Measurements from ENCODE around the gene TSC2.

DNA sequence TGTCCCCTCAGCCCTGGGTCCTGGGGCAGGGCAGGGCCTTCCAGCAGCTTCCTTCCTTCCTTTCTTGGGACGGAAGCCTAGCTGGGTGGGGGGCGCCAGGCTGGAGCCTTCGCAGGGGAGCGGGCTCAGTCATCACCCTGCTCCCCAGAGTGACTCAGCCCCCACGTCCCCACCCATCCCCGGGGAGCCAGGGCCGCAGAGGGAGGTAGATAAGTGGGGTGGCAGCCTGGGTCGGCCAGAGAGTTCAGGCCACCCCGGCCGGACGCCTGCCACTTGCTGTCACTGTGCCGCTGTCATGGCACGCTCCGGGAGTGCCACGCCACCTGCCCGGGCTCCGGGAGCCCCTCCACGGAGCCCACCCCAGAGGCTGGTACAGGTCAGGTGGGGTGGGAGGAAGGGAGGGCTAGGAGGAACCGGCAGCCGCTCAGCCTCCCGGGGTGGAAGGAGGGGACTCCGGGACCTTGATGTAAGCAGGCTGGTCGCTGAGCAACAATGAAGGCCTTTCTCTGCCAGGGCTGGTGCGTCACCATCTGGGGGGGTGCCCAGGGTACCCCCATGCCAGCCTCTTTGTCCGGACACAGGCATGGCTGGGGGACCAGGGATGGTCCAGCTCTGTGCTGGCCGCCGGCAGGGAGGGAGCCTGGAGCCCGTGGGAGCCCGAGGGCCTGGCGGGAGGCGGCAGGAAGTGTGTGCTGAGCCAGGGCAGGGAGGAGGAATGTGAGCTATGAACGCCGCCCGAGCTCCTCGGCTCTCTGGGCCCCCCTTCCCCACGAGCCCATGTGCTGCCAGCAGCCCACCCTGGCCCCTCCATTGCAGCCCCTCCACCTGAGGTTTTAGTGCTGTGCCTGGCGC lies 14.5 kb upstream of the TSC2 start:
- TF ChIP-seq SMC3 (conservative IDR thresholded peaks at IDR 0.05; ENCODE audit: poor library complexity) (no peak), POLR2AphosphoS5 (IDR thresholded peaks at IDR 0.05) (no peak), EZH2 (IDR thresholded peaks at IDR 0.05; ENCODE audit: borderline replicate concordance, insufficient read depth, low read length, poor library complexity, severe bottlenecking) (no peak), RAD21 (conservative IDR thresholded peaks at IDR 0.05) (no peak), TAF1 (IDR thresholded peaks at IDR 0.05; ENCODE audit: low read depth) (no peak), EP300 (conservative IDR thresholded peaks at IDR 0.05; ENCODE audit: poor library complexity, severe bottlenecking) (no peak), MXI1 (conservative IDR thresholded peaks at IDR 0.05; ENCODE audit: poor library complexity, severe bottlenecking) (no peak)
- TF ChIP-seq, protein P1, sequence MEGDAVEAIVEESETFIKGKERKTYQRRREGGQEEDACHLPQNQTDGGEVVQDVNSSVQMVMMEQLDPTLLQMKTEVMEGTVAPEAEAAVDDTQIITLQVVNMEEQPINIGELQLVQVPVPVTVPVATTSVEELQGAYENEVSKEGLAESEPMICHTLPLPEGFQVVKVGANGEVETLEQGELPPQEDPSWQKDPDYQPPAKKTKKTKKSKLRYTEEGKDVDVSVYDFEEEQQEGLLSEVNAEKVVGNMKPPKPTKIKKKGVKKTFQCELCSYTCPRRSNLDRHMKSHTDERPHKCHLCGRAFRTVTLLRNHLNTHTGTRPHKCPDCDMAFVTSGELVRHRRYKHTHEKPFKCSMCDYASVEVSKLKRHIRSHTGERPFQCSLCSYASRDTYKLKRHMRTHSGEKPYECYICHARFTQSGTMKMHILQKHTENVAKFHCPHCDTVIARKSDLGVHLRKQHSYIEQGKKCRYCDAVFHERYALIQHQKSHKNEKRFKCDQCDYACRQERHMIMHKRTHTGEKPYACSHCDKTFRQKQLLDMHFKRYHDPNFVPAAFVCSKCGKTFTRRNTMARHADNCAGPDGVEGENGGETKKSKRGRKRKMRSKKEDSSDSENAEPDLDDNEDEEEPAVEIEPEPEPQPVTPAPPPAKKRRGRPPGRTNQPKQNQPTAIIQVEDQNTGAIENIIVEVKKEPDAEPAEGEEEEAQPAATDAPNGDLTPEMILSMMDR (IDR thresholded peaks at IDR 0.05; ENCODE audit: poor library complexity, severe bottlenecking): no peak
- TF ChIP-seq, protein P2, sequence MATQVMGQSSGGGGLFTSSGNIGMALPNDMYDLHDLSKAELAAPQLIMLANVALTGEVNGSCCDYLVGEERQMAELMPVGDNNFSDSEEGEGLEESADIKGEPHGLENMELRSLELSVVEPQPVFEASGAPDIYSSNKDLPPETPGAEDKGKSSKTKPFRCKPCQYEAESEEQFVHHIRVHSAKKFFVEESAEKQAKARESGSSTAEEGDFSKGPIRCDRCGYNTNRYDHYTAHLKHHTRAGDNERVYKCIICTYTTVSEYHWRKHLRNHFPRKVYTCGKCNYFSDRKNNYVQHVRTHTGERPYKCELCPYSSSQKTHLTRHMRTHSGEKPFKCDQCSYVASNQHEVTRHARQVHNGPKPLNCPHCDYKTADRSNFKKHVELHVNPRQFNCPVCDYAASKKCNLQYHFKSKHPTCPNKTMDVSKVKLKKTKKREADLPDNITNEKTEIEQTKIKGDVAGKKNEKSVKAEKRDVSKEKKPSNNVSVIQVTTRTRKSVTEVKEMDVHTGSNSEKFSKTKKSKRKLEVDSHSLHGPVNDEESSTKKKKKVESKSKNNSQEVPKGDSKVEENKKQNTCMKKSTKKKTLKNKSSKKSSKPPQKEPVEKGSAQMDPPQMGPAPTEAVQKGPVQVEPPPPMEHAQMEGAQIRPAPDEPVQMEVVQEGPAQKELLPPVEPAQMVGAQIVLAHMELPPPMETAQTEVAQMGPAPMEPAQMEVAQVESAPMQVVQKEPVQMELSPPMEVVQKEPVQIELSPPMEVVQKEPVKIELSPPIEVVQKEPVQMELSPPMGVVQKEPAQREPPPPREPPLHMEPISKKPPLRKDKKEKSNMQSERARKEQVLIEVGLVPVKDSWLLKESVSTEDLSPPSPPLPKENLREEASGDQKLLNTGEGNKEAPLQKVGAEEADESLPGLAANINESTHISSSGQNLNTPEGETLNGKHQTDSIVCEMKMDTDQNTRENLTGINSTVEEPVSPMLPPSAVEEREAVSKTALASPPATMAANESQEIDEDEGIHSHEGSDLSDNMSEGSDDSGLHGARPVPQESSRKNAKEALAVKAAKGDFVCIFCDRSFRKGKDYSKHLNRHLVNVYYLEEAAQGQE (IDR thresholded peaks at IDR 0.05; ENCODE audit: borderline replicate concordance): no peak
